GM12878 (cell line): ENCODE data around the gene ME2. TPM values are rescaled to one million over a fixed set of nuclear protein-coding genes. Genes with fewer than 3 reads are reported as not detected.

Experiments used
- DPF2 ChIP-seq: fragments of 450-650 bp; IDR thresholded peaks from 2 replicates; pipeline ENCODE4 v1.6.1; 2017; ENCODE audit warnings: mild to moderate bottlenecking
- EP300 ChIP-seq, 2 experiments: fragments of 150-350 bp in 1 of 2; IDR thresholded peaks; 2 replicates each; pipeline ENCODE4 v1.6.1; 2011 to 2012; ENCODE audit warnings: low read depth in 2 of 2, low read length in 2 of 2, borderline replicate concordance in 1 of 2, improper control_type of control experiment in 1 of 2, inconsistent platforms in 1 of 2; ENCODE audit not compliant: control insufficient read depth in 1 of 2
- ETV6 ChIP-seq, 2 experiments: fragments of 450-650 bp in 1 of 2; IDR thresholded peaks in 1 of 2; conservative IDR thresholded peaks in 1 of 2; 2 replicates each; pipeline ENCODE4 v1.6.1; 2014; ENCODE audit warnings: antibody characterized with exemption in 1 of 2, borderline replicate concordance in 1 of 2, low read depth in 1 of 2, mild to moderate bottlenecking in 1 of 2, moderate library complexity in 1 of 2
- EZH2 ChIP-seq: IDR thresholded peaks from 2 replicates; pipeline ENCODE4 v1.6.1; 2012; ENCODE audit warnings: low read depth, mild to moderate bottlenecking, control low read depth, inconsistent platforms, low read length, borderline replicate concordance; ENCODE audit not compliant: control insufficient read depth
- MYC ChIP-seq: IDR thresholded peaks from 2 replicates; pipeline ENCODE4 v1.6.1; 2011; ENCODE audit warnings: mild to moderate bottlenecking, low read length, moderate library complexity, inconsistent platforms; ENCODE audit not compliant: insufficient read depth, insufficient replicate concordance, insufficient read length, severe bottlenecking
- RCOR1 ChIP-seq: conservative IDR thresholded peaks from 2 replicates; pipeline ENCODE4 v1.6.1; 2012; ENCODE audit warnings: low read depth, low read length, improper control_type of control experiment
- SIN3A ChIP-seq: IDR thresholded peaks from 2 replicates; pipeline ENCODE4 v1.6.1; 2012; ENCODE audit warnings: low read depth, low read length, improper control_type of control experiment
- TAF1 ChIP-seq: IDR thresholded peaks from 2 replicates; pipeline ENCODE4 v1.6.1; 2011; ENCODE audit warnings: mild to moderate bottlenecking, low read depth, low read length, borderline replicate concordance
- TBL1XR1 ChIP-seq: IDR thresholded peaks from 2 replicates; pipeline ENCODE4 v1.6.1; 2012; ENCODE audit warnings: low read depth, low read length, improper control_type of control experiment
- polyA plus RNA-seq, 11 experiments: library from polyadenylated mRNA; depleted of rRNA in 4 of 11; unstranded in 6 of 11; stranded (reverse) in 5 of 11; fragments of >200 nt; fragmentation: Nextera tagmentation in 4 of 11; fragmentation: Illumina TruSeq in 1 of 11; extraction: Ambion mirVana in 4 of 11; extraction: Trizol in 1 of 11; gene quantifications; 1 replicate in 1 of 11; 2 replicates in 10 of 11; pipeline versions ENCODE4 v1.2.1 to v1.2.3, GENCODE V29; 2011 to 2016; ENCODE audit warnings: inconsistent platforms in 2 of 11, missing spikeins in 2 of 11, low read depth in 1 of 11
- total RNA-seq, 4 experiments: library from RNA; depleted of rRNA in 3 of 4; stranded (reverse); fragments of >200 nt in 3 of 4; fragmentation: Illumina TruSeq in 1 of 4; extraction: Trizol in 1 of 4; gene quantifications; 2 replicates each; pipeline versions ENCODE4 v1.2.1 to v1.2.3, GENCODE V29; 2013 to 2021
- TF ChIP-seq, protein P1 (sequence below): fragments of 450-650 bp; IDR thresholded peaks from 2 replicates; pipeline ENCODE4 v1.6.1; 2017; ENCODE audit warnings: mild to moderate bottlenecking, low read depth, inconsistent platforms; ENCODE audit not compliant: poor library complexity, severe bottlenecking
- TF ChIP-seq, protein P2 (sequence below): fragments of 150-350 bp; IDR thresholded peaks from 2 replicates; pipeline ENCODE4 v1.6.1; 2014; ENCODE audit warnings: mild to moderate bottlenecking, low read depth, low read length

Gene ME2
- total and polyA plus RNA-seq, 10 of the 15 experiments (the other 5 are each of a cell fraction or from before 2014, with no cell fraction given), result 41.3 to 155 (median 133) TPM

DNA sequence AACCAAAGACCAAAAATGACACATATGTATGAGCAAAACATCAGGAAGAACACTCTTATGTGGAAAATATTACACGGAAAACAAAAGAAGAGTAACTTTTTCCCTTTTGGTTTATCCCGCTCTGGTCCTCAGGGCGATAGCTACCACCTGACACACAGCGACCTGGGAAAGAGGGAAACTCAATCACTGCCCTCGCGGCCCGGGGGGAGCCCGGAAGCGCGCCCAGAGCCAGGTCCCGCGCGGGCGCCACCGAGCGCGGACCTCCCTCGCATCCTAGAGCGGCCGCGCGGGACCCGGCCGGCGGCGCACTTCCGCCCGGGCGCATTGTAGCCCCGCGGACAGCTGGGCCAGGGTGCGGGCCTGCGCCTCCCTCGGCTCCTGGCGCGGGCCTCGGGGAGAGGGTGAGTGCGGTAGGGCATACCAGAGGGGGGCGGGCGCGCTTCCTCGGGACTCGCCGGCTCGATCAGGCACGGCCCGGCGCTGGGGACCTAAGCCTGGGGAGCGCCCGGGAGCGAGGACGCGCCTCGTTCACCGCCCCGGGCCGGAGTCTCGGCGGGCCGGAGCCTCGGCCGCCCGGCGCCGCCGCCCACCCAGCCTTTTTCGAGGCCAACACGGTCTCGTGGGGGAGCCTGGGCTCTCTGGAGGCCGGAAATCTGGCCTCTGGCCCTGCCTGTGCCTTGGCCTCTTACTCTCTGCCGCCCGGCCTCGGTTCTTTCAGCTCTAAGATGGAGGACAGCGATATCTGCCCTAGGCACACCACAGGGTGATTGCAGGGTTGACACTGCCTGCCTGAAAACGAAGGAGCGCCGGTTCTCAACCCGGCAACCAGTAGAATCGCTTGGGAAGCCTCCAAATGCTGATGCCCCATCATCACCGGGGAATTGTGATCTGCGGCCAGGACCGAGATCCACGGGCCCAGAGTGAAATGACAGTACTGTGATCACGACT is 89.1 kb downstream of the ME2 start, which contains the start of gene ELAC1 (continued):
- TF ChIP-seq, protein P1, sequence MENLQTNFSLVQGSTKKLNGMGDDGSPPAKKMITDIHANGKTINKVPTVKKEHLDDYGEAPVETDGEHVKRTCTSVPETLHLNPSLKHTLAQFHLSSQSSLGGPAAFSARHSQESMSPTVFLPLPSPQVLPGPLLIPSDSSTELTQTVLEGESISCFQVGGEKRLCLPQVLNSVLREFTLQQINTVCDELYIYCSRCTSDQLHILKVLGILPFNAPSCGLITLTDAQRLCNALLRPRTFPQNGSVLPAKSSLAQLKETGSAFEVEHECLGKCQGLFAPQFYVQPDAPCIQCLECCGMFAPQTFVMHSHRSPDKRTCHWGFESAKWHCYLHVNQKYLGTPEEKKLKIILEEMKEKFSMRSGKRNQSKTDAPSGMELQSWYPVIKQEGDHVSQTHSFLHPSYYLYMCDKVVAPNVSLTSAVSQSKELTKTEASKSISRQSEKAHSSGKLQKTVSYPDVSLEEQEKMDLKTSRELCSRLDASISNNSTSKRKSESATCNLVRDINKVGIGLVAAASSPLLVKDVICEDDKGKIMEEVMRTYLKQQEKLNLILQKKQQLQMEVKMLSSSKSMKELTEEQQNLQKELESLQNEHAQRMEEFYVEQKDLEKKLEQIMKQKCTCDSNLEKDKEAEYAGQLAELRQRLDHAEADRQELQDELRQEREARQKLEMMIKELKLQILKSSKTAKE, result no peak
- TF ChIP-seq TAF1 (peak; percentile 98), MYC (no peak), ETV6 (conservative IDR thresholded peaks at IDR 0.05 in 1 of 2, IDR thresholded peaks at IDR 0.05 in 1 of 2; ENCODE audit: borderline replicate concordance in 1 of 2, low read depth in 1 of 2) (0 out of 4 replicates have a peak, but pooled peaks of 1 of the 2 experiments have one; percentile 16), DPF2 (peak; percentile 87), EZH2 (no peak), TBL1XR1 (peak; percentile 24; the same call in 1 of the 2 replicates), SIN3A (peak; percentile 73; the same call in 1 of the 2 replicates), EP300 (IDR thresholded peaks at IDR 0.05; ENCODE audit: borderline replicate concordance in 1 of 2, control insufficient read depth in 1 of 2, low read depth in 2 of 2, low read length in 2 of 2) (no peak), RCOR1 (no peak)
- TF ChIP-seq, protein P2, sequence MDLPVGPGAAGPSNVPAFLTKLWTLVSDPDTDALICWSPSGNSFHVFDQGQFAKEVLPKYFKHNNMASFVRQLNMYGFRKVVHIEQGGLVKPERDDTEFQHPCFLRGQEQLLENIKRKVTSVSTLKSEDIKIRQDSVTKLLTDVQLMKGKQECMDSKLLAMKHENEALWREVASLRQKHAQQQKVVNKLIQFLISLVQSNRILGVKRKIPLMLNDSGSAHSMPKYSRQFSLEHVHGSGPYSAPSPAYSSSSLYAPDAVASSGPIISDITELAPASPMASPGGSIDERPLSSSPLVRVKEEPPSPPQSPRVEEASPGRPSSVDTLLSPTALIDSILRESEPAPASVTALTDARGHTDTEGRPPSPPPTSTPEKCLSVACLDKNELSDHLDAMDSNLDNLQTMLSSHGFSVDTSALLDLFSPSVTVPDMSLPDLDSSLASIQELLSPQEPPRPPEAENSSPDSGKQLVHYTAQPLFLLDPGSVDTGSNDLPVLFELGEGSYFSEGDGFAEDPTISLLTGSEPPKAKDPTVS, result no peak
